ENCODE results near the gene PILRA. TPM values are rescaled to one million over a fixed set of nuclear protein-coding genes. Genes with fewer than 3 reads are reported as not detected.
"Not testable (repeated sequence)": the region's sequence is repeated elsewhere in the genome, so short reads cannot be mapped to it uniquely, and the experiment has no call there.

Gene PILRA
- total RNA-seq, 1 donor from 2014 or later: 1.6 TPM

GRCh38 chr7:100373870-100374598 lies 747 bp downstream of the PILRA start:
- not testable (repeated sequence) for H3K4me1 ChIP-seq (ENCODE audit: control insufficient read depth in 3 of 3, insufficient read depth in 3 of 3, low read length in 3 of 3); H3K4me3 ChIP-seq (ENCODE audit: low read length in 3 of 3)

GRCh38 chr7:100374601-100375000 lies 1.3 kb downstream of the PILRA start:
- H3K9me3 ChIP-seq (ENCODE audit: control insufficient read depth in 3 of 3, low read length in 3 of 3): no peaks in the 10 kb centered on the region
- peaks cover 0 to 2% (median 0%) of the 10 kb centered on the region in 3 donors for H3K36me3 ChIP-seq (ENCODE audit: control insufficient read depth in 3 of 3, insufficient read depth in 3 of 3, low read length in 3 of 3)
- no peak overlapping the region for H3K9ac ChIP-seq (ENCODE audit: low read depth in 1 of 3, low read length in 3 of 3)
- H3K27me3 ChIP-seq (ENCODE audit: control insufficient read depth in 3 of 3, insufficient read depth in 3 of 3, low read length in 3 of 3): no peaks in the 10 kb centered on the region
- H3K4me3 ChIP-seq (ENCODE audit: low read length in 3 of 3): no peak overlapping the region
- H3K4me1 ChIP-seq (ENCODE audit: control insufficient read depth in 3 of 3, insufficient read depth in 3 of 3, low read length in 3 of 3): peaks cover 0 to 7% (median 4%) of the 10 kb centered on the region in 3 donors
- no peak overlapping the region for H3K27ac ChIP-seq (ENCODE audit: low read depth, low read length)

More at GRCh38 chr7:100373870-100374598, 747 bp downstream of the PILRA start:
- not testable (repeated sequence) for H3K9me3 ChIP-seq (ENCODE audit: control insufficient read depth in 3 of 3, low read length in 3 of 3); H3K27ac ChIP-seq (ENCODE audit: low read depth, low read length); H3K36me3 ChIP-seq (ENCODE audit: control insufficient read depth in 3 of 3, insufficient read depth in 3 of 3, low read length in 3 of 3); H3K27me3 ChIP-seq (ENCODE audit: control insufficient read depth in 3 of 3, insufficient read depth in 3 of 3, low read length in 3 of 3)
- H3K9ac ChIP-seq (ENCODE audit: low read depth in 1 of 3, low read length in 3 of 3): peak overlapping the region in 1 of 3 donors; percentile 23

- Histone ChIP-seq H3K36me3 (ENCODE audit: control insufficient read depth in 3 of 3, insufficient read depth in 3 of 3, low read length in 3 of 3) (peaks cover 0 to 2% (median 0%) of the 10 kb centered on the region in 3 donors), H3K27me3 (ENCODE audit: control insufficient read depth in 3 of 3, insufficient read depth in 3 of 3, low read length in 3 of 3) (no peaks in the 10 kb centered on the region), H3K9me3 (ENCODE audit: control insufficient read depth in 3 of 3, low read length in 3 of 3) (no peaks in the 10 kb centered on the region), H3K4me3 (ENCODE audit: low read length in 3 of 3) (no peak overlapping the region), H3K9ac (ENCODE audit: low read depth in 1 of 3, low read length in 3 of 3) (no peak overlapping the region), H3K4me1 (ENCODE audit: control insufficient read depth in 3 of 3, insufficient read depth in 3 of 3, low read length in 3 of 3) (peaks cover 0 to 5% (median 4%) of the 10 kb centered on the region in 3 donors), H3K27ac (ENCODE audit: low read depth, low read length) (no peak overlapping the region)
Observed at GRCh38 chr7:100376066-100376465, 2.8 kb downstream of the PILRA start.

GRCh38 chr7:100378114-100378755 lies 4.9 kb downstream of the PILRA start:
- H3K4me3 ChIP-seq (ENCODE audit: low read length in 3 of 3): no peak overlapping the region
- peaks cover 0 to 2% (median 0%) of the 10 kb centered on the region in 3 donors for H3K36me3 ChIP-seq (ENCODE audit: control insufficient read depth in 3 of 3, insufficient read depth in 3 of 3, low read length in 3 of 3)
- no peaks in the 10 kb centered on the region for H3K9me3 ChIP-seq (ENCODE audit: control insufficient read depth in 3 of 3, low read length in 3 of 3)
- no peak overlapping the region for H3K27ac ChIP-seq (ENCODE audit: low read depth, low read length)
- no peaks in the 10 kb centered on the region for H3K27me3 ChIP-seq (ENCODE audit: control insufficient read depth in 3 of 3, insufficient read depth in 3 of 3, low read length in 3 of 3)
- no peak overlapping the region for H3K9ac ChIP-seq (ENCODE audit: low read depth in 1 of 3, low read length in 3 of 3)
- no peaks in the 10 kb centered on the region for H3K4me1 ChIP-seq (ENCODE audit: control insufficient read depth in 3 of 3, insufficient read depth in 3 of 3, low read length in 3 of 3)

- H3K9ac ChIP-seq (ENCODE audit: low read depth in 1 of 3, low read length in 3 of 3): no peak overlapping the region
- H3K9me3 ChIP-seq (ENCODE audit: control insufficient read depth in 3 of 3, low read length in 3 of 3): no peaks in the 10 kb centered on the region
- no peaks in the 10 kb centered on the region for H3K27me3 ChIP-seq (ENCODE audit: control insufficient read depth in 3 of 3, insufficient read depth in 3 of 3, low read length in 3 of 3)
- H3K4me1 ChIP-seq (ENCODE audit: control insufficient read depth in 3 of 3, insufficient read depth in 3 of 3, low read length in 3 of 3): peaks cover 0 to 6% (median 0%) of the 10 kb centered on the region in 3 donors
- peak overlapping the region; percentile 47 for H3K27ac ChIP-seq (ENCODE audit: low read depth, low read length)
- no peak overlapping the region for H3K4me3 ChIP-seq (ENCODE audit: low read length in 3 of 3)
- H3K36me3 ChIP-seq (ENCODE audit: control insufficient read depth in 3 of 3, insufficient read depth in 3 of 3, low read length in 3 of 3): peaks cover 0 to under 1% (median 0%) of the 10 kb centered on the region in 3 donors
Observed at GRCh38 chr7:100380196-100380595, 6.9 kb downstream of the PILRA start.

GRCh38 chr7:100381531-100382233 lies 8.4 kb downstream of the PILRA start:
- H3K27me3 ChIP-seq (ENCODE audit: control insufficient read depth in 3 of 3, insufficient read depth in 3 of 3, low read length in 3 of 3); H3K36me3 ChIP-seq (ENCODE audit: control insufficient read depth in 3 of 3, insufficient read depth in 3 of 3, low read length in 3 of 3); H3K4me1 ChIP-seq (ENCODE audit: control insufficient read depth in 3 of 3, insufficient read depth in 3 of 3, low read length in 3 of 3); H3K27ac ChIP-seq (ENCODE audit: low read depth, low read length); H3K4me3 ChIP-seq (ENCODE audit: low read length in 3 of 3); H3K9ac ChIP-seq (ENCODE audit: low read depth in 1 of 3, low read length in 3 of 3); H3K9me3 ChIP-seq (ENCODE audit: control insufficient read depth in 3 of 3, low read length in 3 of 3): not testable (repeated sequence)

GRCh38 chr7:100382234-100382853 lies 9.1 kb downstream of the PILRA start:
- H3K9me3 ChIP-seq (ENCODE audit: control insufficient read depth in 3 of 3, low read length in 3 of 3); H3K27me3 ChIP-seq (ENCODE audit: control insufficient read depth in 3 of 3, insufficient read depth in 3 of 3, low read length in 3 of 3); H3K4me1 ChIP-seq (ENCODE audit: control insufficient read depth in 3 of 3, insufficient read depth in 3 of 3, low read length in 3 of 3); H3K9ac ChIP-seq (ENCODE audit: low read depth in 1 of 3, low read length in 3 of 3); H3K4me3 ChIP-seq (ENCODE audit: low read length in 3 of 3); H3K36me3 ChIP-seq (ENCODE audit: control insufficient read depth in 3 of 3, insufficient read depth in 3 of 3, low read length in 3 of 3): not testable (repeated sequence)
- H3K27ac ChIP-seq (ENCODE audit: low read depth, low read length): peak overlapping the region; percentile 28

- Histone ChIP-seq H3K4me1 (ENCODE audit: control insufficient read depth in 3 of 3, insufficient read depth in 3 of 3, low read length in 3 of 3) (peaks cover 0 to 6% (median 0%) of the 10 kb centered on the region in 3 donors), H3K36me3 (ENCODE audit: control insufficient read depth in 3 of 3, insufficient read depth in 3 of 3, low read length in 3 of 3) (no peaks in the 10 kb centered on the region), H3K9me3 (ENCODE audit: control insufficient read depth in 3 of 3, low read length in 3 of 3) (no peaks in the 10 kb centered on the region), H3K9ac (ENCODE audit: low read depth in 1 of 3, low read length in 3 of 3) (no peak overlapping the region), H3K27me3 (ENCODE audit: control insufficient read depth in 3 of 3, insufficient read depth in 3 of 3, low read length in 3 of 3) (no peaks in the 10 kb centered on the region), H3K27ac (ENCODE audit: low read depth, low read length) (no peak overlapping the region), H3K4me3 (ENCODE audit: low read length in 3 of 3) (no peak overlapping the region)
Observed at GRCh38 chr7:100384628-100385294, 11.5 kb downstream of the PILRA start.

- Histone ChIP-seq H3K36me3 (ENCODE audit: control insufficient read depth in 3 of 3, insufficient read depth in 3 of 3, low read length in 3 of 3) (no peaks in the 10 kb centered on the region), H3K4me1 (ENCODE audit: control insufficient read depth in 3 of 3, insufficient read depth in 3 of 3, low read length in 3 of 3) (peaks cover 0 to 6% (median 0%) of the 10 kb centered on the region in 3 donors), H3K27ac (ENCODE audit: low read depth, low read length) (no peak overlapping the region), H3K9me3 (ENCODE audit: control insufficient read depth in 3 of 3, low read length in 3 of 3) (no peaks in the 10 kb centered on the region), H3K9ac (ENCODE audit: low read depth in 1 of 3, low read length in 3 of 3) (no peak overlapping the region), H3K27me3 (ENCODE audit: control insufficient read depth in 3 of 3, insufficient read depth in 3 of 3, low read length in 3 of 3) (no peaks in the 10 kb centered on the region), H3K4me3 (ENCODE audit: low read length in 3 of 3) (no peak overlapping the region)
Observed at GRCh38 chr7:100386940-100387339, 13.7 kb downstream of the PILRA start.
